A549 (cell line): ENCODE measurements around the gene OR5A1. TPM values are rescaled to one million over a fixed set of nuclear protein-coding genes. Genes with fewer than 3 reads are reported as not detected.

Source experiments
- ATAC-seq, 2 experiments: fragments of 200-7000 bp in 1 of 2; fragments of >200 bp in 1 of 2; cut with Nextera tagmentation in 1 of 2; cut with Tn5 transposase in 1 of 2; 3 replicates each; pipeline versions ENCODE4 v1.8.0 to v1.9.1; 2018 to 2020; ENCODE audit warnings: mild to moderate bottlenecking in 1 of 2, moderate library complexity in 1 of 2
- CTCF ChIA-PET: fragments of 300-600 bp; sonication (Branson Sonifier 250); formaldehyde crosslinking; extraction: SDS; loops from one replicate; lab custom pipeline; 2021; ENCODE audit warnings: antibody characterized with exemption, inconsistent platforms; lab: Yijun Ruan, JAX
- POLR2A ChIA-PET: fragments of 350-600 bp; formaldehyde crosslinking; extraction: SDS; loops from one replicate; lab custom pipeline; 2021; ENCODE audit warnings: antibody characterized with exemption, inconsistent platforms; lab: Yijun Ruan, JAX
- DNase-seq, 2 experiments: peaks; one replicate each; pipeline versions ENCODE4 v3.0.0 to v3.0.0-alpha.2; 2011 to 2016; ENCODE audit warnings: low read depth in 1 of 2, low spot score in 1 of 2
- FAIRE-seq: peaks from 2 replicates; lab custom pipeline; 2011; peaks lifted over from hg19 to GRCh38; lab: Jason Lieb, UNC
- H3K27ac ChIP-seq, 2 experiments: fragments of >200 bp; sonication (Bioruptor Twin); formaldehyde crosslinking; 3 replicates each; pipeline ENCODE4 v1.5.1; 2016 to 2017
- H3K4me1 ChIP-seq: fragments of >200 bp; sonication (Bioruptor Twin); formaldehyde crosslinking; 3 replicates; pipeline ENCODE4 v1.6.1; 2016
- H3K4me2 ChIP-seq: fragments of >200 bp; sonication (Bioruptor Twin); formaldehyde crosslinking; 3 replicates; pipeline ENCODE4 v1.6.1; 2016
- H3K4me3 ChIP-seq: fragments of >200 bp; sonication (Bioruptor Twin); formaldehyde crosslinking; 3 replicates; pipeline ENCODE4 v1.5.1; 2016
- H3K9me3 ChIP-seq: fragments of >200 bp; sonication (Bioruptor Twin); formaldehyde crosslinking; 3 replicates; pipeline ENCODE4 v1.6.1; 2016
- CEBPB ChIP-seq, 2 experiments: fragments of >200 bp in 1 of 2; sonication (Bioruptor Twin) in 1 of 2; formaldehyde crosslinking in 1 of 2; IDR thresholded peaks; 2 replicates each; pipeline ENCODE4 v1.6.1; 2012 to 2016
- EHMT2 ChIP-seq: fragments of 200-600 bp; sonication (generic); IDR thresholded peaks from 2 replicates; pipeline ENCODE4 v1.6.1; 2016; ENCODE audit warnings: antibody characterized with exemption, low read depth, mild to moderate bottlenecking, moderate library complexity
- EP300 ChIP-seq, 2 experiments: fragments of >200 bp; sonication (Bioruptor Twin); formaldehyde crosslinking; IDR thresholded peaks; 2 replicates in 1 of 2; 3 replicates in 1 of 2; pipeline ENCODE4 v1.6.1; 2016 to 2017
- ESRRA ChIP-seq: fragments of 150-350 bp; IDR thresholded peaks from 2 replicates; pipeline ENCODE4 v1.6.1; 2014; ENCODE audit warnings: mild to moderate bottlenecking, low read length, borderline replicate concordance
- GATA3 ChIP-seq: IDR thresholded peaks from 2 replicates; pipeline ENCODE4 v1.6.1; 2012; ENCODE audit warnings: borderline replicate concordance
- HDAC2 ChIP-seq: fragments of 200-600 bp; sonication (generic); IDR thresholded peaks from 2 replicates; pipeline ENCODE4 v1.6.1; 2016
- HEYL ChIP-seq: fragments of 250-450 bp; sonication (Bioruptor Pico); IDR thresholded peaks from 2 replicates; pipeline ENCODE4 v1.8.0; 2021; ENCODE audit warnings: mild to moderate bottlenecking, moderate library complexity
- HOXB13 ChIP-seq: fragments of 250-450 bp; sonication (Bioruptor Pico); IDR thresholded peaks from 2 replicates; pipeline ENCODE4 v1.5.0; 2020; ENCODE audit warnings: low read depth, mild to moderate bottlenecking, moderate library complexity
- HOXB5 ChIP-seq: fragments of 250-450 bp; sonication (Bioruptor Pico); IDR thresholded peaks from 2 replicates; pipeline ENCODE4 v1.5.0; 2020; ENCODE audit warnings: mild to moderate bottlenecking, moderate library complexity
- JUN ChIP-seq, 2 experiments: fragments of >200 bp; sonication (Bioruptor Twin); formaldehyde crosslinking; IDR thresholded peaks; 2 replicates in 1 of 2; 3 replicates in 1 of 2; pipeline ENCODE4 v1.6.1; 2016 to 2017
- KDM1A ChIP-seq: fragments of 200-600 bp; sonication (generic); IDR thresholded peaks from 2 replicates; pipeline ENCODE4 v1.6.1; 2016; ENCODE audit warnings: low read depth, mild to moderate bottlenecking
- KDM5A ChIP-seq: fragments of 200-600 bp; sonication (generic); IDR thresholded peaks from 2 replicates; pipeline ENCODE4 v1.6.1; 2016; ENCODE audit warnings: antibody characterized with exemption, mild to moderate bottlenecking
- MYC ChIP-seq: IDR thresholded peaks from 2 replicates; pipeline ENCODE4 v1.6.1; 2012; ENCODE audit warnings: mild to moderate bottlenecking, inconsistent platforms, low read length, improper control_type of control experiment, borderline replicate concordance
- POLR2A ChIP-seq: IDR thresholded peaks from 2 replicates; pipeline ENCODE4 v1.6.1; 2012; ENCODE audit warnings: mild to moderate bottlenecking, low read length
- ZFP36 ChIP-seq: fragments of 450-650 bp; IDR thresholded peaks from 2 replicates; pipeline ENCODE4 v1.6.1; 2014; ENCODE audit warnings: borderline replicate concordance; ENCODE audit not compliant: partially characterized antibody
- ZNF302 ChIP-seq: fragments of 250-450 bp; sonication (Bioruptor Pico); IDR thresholded peaks from 2 replicates; pipeline ENCODE4 v1.9.0; 2021; ENCODE audit warnings: inconsistent platforms, mild to moderate bottlenecking, moderate library complexity
- WGBS: methylation state at CpG from one replicate; pipeline ENCODE4 v1.1.6; 2017; ENCODE audit errors: missing lambda C conversion rate; 5-methylcytosine and 5-hydroxymethylcytosine counted together
- polyA plus RNA-seq, 4 experiments: library from polyadenylated mRNA; depleted of rRNA in 3 of 4; stranded (reverse); fragments of >200 nt; fragmentation: RNase III in 1 of 4; extraction: RNeasy Plus Mini Kit Qiagen cat#74134 plus additional on column Dnase treatment in 1 of 4; gene quantifications; 2 replicates in 3 of 4; 3 replicates in 1 of 4; pipeline ENCODE4 v1.2.3, GENCODE V29; 2011 to 2017
- TF ChIP-seq, protein P1 (sequence below): fragments of 450-650 bp; IDR thresholded peaks from 2 replicates; pipeline ENCODE4 v1.6.1; 2014; ENCODE audit warnings: antibody characterized with exemption
- TF ChIP-seq, protein P2 (sequence below): fragments of 250-450 bp; sonication (Bioruptor Pico); IDR thresholded peaks from 2 replicates; pipeline ENCODE4 v1.5.0; 2021; ENCODE audit warnings: mild to moderate bottlenecking, moderate library complexity, borderline replicate concordance
- TF ChIP-seq, protein P3 (sequence below): fragments of >200 bp; sonication (Bioruptor Twin); formaldehyde crosslinking; IDR thresholded peaks from 3 replicates; pipeline ENCODE4 v1.5.1; 2016
- TF ChIP-seq, protein P4 (sequence below): fragments of 200-600 bp; sonication (generic); IDR thresholded peaks from 2 replicates; pipeline ENCODE4 v1.6.1; 2016; ENCODE audit warnings: antibody characterized with exemption, mild to moderate bottlenecking, moderate library complexity
- TF ChIP-seq, protein P5 (sequence below): IDR thresholded peaks from 2 replicates; pipeline ENCODE4 v1.6.1; 2012; ENCODE audit warnings: low read depth, borderline replicate concordance

OR5A1 gene
- polyA plus RNA-seq, 2 of the 4 experiments (the other 2 are of a cell fraction): not detected

DNA sequence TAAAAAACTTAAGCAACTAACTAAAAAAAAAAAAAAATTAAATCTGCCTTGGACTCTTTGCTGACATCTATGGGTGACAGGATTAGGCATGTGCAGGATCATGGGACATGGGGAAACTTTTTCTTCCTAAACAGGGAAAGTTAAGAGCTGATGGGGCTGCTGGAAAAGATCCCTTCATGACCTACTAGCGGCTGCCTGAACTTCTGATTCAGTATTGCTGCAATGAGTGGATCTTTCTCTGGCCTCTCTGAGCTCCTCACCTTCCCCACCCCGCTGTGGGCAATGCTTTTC is 35.1 kb upstream of the OR5A1 start:
- CTCF ChIA-PET: interaction anchor here (1.2 to 1.5 kb wide), 3 partner anchors 22 to 230 kb away, joined by 3 to 4 read pairs (median 4); partner anchors contain the start of gene DTX4
- TF ChIP-seq EP300 (IDR thresholded peaks at IDR 0.05): no peak
- TF ChIP-seq, protein P1, sequence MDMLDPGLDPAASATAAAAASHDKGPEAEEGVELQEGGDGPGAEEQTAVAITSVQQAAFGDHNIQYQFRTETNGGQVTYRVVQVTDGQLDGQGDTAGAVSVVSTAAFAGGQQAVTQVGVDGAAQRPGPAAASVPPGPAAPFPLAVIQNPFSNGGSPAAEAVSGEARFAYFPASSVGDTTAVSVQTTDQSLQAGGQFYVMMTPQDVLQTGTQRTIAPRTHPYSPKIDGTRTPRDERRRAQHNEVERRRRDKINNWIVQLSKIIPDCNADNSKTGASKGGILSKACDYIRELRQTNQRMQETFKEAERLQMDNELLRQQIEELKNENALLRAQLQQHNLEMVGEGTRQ: no peak
- TF ChIP-seq, protein P2, sequence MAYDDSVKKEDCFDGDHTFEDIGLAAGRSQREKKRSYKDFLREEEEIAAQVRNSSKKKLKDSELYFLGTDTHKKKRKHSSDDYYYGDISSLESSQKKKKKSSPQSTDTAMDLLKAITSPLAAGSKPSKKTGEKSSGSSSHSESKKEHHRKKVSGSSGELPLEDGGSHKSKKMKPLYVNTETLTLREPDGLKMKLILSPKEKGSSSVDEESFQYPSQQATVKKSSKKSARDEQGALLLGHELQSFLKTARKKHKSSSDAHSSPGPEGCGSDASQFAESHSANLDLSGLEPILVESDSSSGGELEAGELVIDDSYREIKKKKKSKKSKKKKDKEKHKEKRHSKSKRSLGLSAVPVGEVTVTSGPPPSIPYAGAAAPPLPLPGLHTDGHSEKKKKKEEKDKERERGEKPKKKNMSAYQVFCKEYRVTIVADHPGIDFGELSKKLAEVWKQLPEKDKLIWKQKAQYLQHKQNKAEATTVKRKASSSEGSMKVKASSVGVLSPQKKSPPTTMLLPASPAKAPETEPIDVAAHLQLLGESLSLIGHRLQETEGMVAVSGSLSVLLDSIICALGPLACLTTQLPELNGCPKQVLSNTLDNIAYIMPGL (CRISPR knock-in tag): no peak
- no peak for TF ChIP-seq HDAC2
- TF ChIP-seq, protein P3, sequence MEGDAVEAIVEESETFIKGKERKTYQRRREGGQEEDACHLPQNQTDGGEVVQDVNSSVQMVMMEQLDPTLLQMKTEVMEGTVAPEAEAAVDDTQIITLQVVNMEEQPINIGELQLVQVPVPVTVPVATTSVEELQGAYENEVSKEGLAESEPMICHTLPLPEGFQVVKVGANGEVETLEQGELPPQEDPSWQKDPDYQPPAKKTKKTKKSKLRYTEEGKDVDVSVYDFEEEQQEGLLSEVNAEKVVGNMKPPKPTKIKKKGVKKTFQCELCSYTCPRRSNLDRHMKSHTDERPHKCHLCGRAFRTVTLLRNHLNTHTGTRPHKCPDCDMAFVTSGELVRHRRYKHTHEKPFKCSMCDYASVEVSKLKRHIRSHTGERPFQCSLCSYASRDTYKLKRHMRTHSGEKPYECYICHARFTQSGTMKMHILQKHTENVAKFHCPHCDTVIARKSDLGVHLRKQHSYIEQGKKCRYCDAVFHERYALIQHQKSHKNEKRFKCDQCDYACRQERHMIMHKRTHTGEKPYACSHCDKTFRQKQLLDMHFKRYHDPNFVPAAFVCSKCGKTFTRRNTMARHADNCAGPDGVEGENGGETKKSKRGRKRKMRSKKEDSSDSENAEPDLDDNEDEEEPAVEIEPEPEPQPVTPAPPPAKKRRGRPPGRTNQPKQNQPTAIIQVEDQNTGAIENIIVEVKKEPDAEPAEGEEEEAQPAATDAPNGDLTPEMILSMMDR: no peak
- no peak for TF ChIP-seq HOXB13 (CRISPR knock-in tag)
- TF ChIP-seq KDM5A: no peak
- TF ChIP-seq ESRRA: no peak
- 3% methylated on average over 2 of the region's 2 CpGs for WGBS

DNA sequence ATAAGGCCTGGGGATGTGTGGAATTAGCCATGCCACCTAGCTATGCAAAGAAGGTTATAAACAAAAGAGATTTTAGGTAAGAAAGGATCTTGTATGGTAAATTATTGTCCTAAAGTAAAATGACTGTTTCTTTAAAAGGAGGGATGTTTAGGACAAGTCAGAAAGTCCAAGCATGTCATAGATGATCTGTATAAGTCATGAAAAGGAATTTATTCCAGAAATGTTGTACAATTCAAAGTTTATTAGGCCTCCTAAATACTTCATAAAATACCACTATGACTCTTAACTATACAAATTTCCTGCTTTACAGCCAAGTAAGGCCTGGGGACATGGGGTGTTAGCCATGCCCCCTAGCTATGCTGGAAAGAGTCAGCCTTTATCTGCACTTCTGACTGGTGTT is 32.7 kb upstream of the OR5A1 start:
- ATAC-seq: no peak
- peak; percentile 84 for TF ChIP-seq ZFP36
- TF ChIP-seq ZNF302 (CRISPR knock-in tag): no peak
- TF ChIP-seq MYC: no peak
- TF ChIP-seq, all 56 proteins: peak for 1
- POLR2A ChIA-PET: no interaction called here
- Histone ChIP-seq H3K4me1 (no peaks in the 10 kb centered on the region), H3K4me2 (no peak overlapping the region), H3K4me3 (no peak overlapping the region), H3K9me3 (no peaks in the 10 kb centered on the region), H3K27ac (no peak overlapping the region)
- CTCF ChIA-PET: interaction anchor here (1.2 kb wide), 1 partner anchor 10 kb away, joined by 3 read pairs; no protein-coding TSS in a partner anchor
- DNase-seq: peak in 1 of 2 experiments; percentile 2
- FAIRE-seq: no peak

More for the DNA sequence above, 35.1 kb upstream of the OR5A1 start:
- ATAC-seq (no peak), FAIRE-seq (no peak), DNase-seq (no peak)
- H3K9me3 ChIP-seq: no peaks in the 10 kb centered on the region
- no peak overlapping the region for H3K27ac ChIP-seq
- no peak overlapping the region for H3K4me3 ChIP-seq
- no peak overlapping the region for H3K4me2 ChIP-seq
- H3K4me1 ChIP-seq: no peaks in the 10 kb centered on the region
- POLR2A ChIA-PET: no interaction called here

DNA sequence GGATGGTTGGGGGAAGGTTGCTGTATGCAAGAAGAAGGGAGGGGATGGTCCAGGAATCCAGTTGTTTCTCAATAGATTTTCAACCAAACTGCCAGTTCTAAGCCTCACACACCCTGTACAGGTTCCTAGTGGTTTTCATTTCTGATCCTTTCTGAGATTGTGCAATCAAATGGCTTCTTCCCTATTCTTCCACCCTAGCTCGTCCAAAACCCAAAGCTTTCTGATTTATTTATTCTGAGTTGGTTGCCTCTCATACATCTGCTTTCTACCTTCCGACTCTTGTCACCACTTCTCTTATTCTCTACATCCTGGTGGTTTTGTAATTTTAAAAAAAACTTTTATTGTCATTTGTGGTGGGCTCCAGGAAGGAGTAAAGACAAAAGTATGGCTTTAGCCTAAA is 22.6 kb upstream of the OR5A1 start:
- Histone ChIP-seq H3K4me3 (no peak overlapping the region), H3K27ac (no peak overlapping the region), H3K9me3 (no peaks in the 10 kb centered on the region), H3K4me1 (no peaks in the 10 kb centered on the region), H3K4me2 (no peak overlapping the region)
- no peak for DNase-seq
- no peak for FAIRE-seq
- ChIA-PET POLR2A (no interaction called here), CTCF (interaction anchor here (0.5 to 1.5 kb wide), 2 partner anchors 14 to 239 kb away, joined by 3 read pairs; no protein-coding TSS in a partner anchor)
- ATAC-seq: no peak
- WGBS: 1% methylated on average over 2 of the region's 2 CpGs
- TF ChIP-seq, protein P4, sequence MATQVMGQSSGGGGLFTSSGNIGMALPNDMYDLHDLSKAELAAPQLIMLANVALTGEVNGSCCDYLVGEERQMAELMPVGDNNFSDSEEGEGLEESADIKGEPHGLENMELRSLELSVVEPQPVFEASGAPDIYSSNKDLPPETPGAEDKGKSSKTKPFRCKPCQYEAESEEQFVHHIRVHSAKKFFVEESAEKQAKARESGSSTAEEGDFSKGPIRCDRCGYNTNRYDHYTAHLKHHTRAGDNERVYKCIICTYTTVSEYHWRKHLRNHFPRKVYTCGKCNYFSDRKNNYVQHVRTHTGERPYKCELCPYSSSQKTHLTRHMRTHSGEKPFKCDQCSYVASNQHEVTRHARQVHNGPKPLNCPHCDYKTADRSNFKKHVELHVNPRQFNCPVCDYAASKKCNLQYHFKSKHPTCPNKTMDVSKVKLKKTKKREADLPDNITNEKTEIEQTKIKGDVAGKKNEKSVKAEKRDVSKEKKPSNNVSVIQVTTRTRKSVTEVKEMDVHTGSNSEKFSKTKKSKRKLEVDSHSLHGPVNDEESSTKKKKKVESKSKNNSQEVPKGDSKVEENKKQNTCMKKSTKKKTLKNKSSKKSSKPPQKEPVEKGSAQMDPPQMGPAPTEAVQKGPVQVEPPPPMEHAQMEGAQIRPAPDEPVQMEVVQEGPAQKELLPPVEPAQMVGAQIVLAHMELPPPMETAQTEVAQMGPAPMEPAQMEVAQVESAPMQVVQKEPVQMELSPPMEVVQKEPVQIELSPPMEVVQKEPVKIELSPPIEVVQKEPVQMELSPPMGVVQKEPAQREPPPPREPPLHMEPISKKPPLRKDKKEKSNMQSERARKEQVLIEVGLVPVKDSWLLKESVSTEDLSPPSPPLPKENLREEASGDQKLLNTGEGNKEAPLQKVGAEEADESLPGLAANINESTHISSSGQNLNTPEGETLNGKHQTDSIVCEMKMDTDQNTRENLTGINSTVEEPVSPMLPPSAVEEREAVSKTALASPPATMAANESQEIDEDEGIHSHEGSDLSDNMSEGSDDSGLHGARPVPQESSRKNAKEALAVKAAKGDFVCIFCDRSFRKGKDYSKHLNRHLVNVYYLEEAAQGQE: no peak
- no peak for TF ChIP-seq HEYL (CRISPR knock-in tag)
- TF ChIP-seq EHMT2: no peak
- TF ChIP-seq, protein P5, sequence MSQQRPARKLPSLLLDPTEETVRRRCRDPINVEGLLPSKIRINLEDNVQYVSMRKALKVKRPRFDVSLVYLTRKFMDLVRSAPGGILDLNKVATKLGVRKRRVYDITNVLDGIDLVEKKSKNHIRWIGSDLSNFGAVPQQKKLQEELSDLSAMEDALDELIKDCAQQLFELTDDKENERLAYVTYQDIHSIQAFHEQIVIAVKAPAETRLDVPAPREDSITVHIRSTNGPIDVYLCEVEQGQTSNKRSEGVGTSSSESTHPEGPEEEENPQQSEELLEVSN: no peak
- no peak for TF ChIP-seq KDM1A
- TF ChIP-seq POLR2A: no peak
- no peak for TF ChIP-seq HOXB5 (CRISPR knock-in tag)
- no peak; a peak in 1 of 4 replicates for TF ChIP-seq CEBPB (IDR thresholded peaks at IDR 0.05)
- no peak for TF ChIP-seq JUN (IDR thresholded peaks at IDR 0.05)
- TF ChIP-seq GATA3: no peak
